ENCODE results near the gene OGN.

GRCh38 chr9:92333282-92333634 lies 71.1 kb downstream of the OGN start:
- no peak for TF ChIP-seq CTCF (IDR thresholded peaks at IDR 0.05)
- TF ChIP-seq HMGXB4 (CRISPR knock-in tag; IDR thresholded peaks at IDR 0.05; ENCODE audit: borderline replicate concordance) = no peak
- TF ChIP-seq REST (IDR thresholded peaks at IDR 0.05) = no peak

All from A549 (cell line).